ENCODE measurements around the gene WNK4.

WNK4 gene

DNA sequence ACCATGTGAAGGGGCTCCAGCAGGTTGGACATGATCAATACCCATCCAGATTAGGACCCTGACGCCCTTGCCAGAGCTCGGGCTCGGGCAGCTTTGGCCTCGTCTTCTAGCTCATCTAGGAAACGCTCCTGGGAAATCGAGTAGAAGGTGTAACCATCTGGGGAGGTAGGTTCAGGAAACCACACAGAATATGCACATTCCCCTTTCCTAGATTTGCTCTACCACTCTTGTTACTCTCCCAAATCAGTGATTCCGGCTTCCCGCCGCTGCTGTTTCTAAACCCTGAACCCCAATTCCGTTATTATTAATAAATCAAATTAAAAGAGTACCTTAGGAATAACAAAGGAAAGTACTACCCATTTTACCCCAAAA lies 17.6 kb downstream of the WNK4 start:
- no peak for DNase-seq (ENCODE audit: low read depth)
- TF ChIP-seq, protein P1, sequence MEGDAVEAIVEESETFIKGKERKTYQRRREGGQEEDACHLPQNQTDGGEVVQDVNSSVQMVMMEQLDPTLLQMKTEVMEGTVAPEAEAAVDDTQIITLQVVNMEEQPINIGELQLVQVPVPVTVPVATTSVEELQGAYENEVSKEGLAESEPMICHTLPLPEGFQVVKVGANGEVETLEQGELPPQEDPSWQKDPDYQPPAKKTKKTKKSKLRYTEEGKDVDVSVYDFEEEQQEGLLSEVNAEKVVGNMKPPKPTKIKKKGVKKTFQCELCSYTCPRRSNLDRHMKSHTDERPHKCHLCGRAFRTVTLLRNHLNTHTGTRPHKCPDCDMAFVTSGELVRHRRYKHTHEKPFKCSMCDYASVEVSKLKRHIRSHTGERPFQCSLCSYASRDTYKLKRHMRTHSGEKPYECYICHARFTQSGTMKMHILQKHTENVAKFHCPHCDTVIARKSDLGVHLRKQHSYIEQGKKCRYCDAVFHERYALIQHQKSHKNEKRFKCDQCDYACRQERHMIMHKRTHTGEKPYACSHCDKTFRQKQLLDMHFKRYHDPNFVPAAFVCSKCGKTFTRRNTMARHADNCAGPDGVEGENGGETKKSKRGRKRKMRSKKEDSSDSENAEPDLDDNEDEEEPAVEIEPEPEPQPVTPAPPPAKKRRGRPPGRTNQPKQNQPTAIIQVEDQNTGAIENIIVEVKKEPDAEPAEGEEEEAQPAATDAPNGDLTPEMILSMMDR (conservative IDR thresholded peaks at IDR 0.05; ENCODE audit: low read length), result no peak
- H3K4me3 ChIP-seq (ENCODE audit: low read length), result peak overlapping the region; percentile 94

DNA sequence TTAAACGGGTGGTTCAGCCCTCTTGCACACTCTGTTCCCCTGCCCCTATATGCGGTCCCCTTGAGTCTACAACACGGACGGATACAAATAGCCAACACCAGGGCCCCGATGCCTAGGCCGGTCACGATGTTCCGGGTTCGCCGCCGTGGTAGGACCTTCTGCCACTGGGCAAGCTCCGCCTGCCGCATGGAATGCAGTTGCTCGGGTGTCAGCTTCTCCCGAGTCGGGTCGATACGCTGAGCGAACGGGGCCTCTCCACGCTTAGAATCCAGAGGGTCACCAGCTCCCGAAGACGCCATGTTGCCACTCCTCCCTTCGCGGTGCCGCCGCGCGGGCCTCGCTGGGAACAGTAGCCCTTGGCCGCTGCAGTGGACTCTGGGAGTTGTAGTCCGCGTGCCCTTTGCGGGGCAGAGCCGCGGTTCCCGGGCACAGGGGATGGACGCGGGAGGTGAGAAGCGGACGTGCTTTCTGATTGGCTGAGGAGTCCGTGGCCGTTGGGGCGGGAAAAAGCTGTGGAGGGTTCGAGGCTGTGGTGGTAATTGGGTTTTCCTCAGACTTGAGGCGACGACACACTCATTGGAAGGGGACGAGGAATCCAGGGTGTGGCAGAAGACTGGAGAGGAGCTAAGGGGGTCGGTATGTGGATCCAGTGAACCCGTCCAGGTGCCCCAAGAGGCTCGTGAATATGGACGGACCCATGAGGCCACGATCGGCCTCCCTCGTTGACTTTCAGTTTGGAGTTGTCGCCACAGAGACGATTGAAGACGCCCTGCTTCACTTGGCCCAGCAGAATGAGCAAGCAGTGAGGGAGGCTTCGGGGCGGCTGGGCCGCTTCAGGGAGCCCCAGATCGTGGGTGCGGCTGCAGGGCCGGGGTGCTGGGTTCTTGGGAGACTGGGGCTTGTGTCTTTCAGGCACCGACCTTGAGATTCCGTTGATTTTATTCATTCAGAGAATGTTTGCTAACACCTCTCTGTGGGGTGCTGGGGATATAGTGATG lies 18.3 kb downstream of the WNK4 start, which contains the start of the genes CNTD1 and COA3:
CNTD1 (plus strand) TSS at position 479 of the 998 bp plus-strand sequence; CDS start at position 686, 207 bp downstream.
COA3 (minus strand) TSS at position 322 of the 998 bp plus-strand sequence; CDS start at position 299, 23 bp downstream.
- DNase-seq (ENCODE audit: low read depth), result peak; percentile 79

DNA sequence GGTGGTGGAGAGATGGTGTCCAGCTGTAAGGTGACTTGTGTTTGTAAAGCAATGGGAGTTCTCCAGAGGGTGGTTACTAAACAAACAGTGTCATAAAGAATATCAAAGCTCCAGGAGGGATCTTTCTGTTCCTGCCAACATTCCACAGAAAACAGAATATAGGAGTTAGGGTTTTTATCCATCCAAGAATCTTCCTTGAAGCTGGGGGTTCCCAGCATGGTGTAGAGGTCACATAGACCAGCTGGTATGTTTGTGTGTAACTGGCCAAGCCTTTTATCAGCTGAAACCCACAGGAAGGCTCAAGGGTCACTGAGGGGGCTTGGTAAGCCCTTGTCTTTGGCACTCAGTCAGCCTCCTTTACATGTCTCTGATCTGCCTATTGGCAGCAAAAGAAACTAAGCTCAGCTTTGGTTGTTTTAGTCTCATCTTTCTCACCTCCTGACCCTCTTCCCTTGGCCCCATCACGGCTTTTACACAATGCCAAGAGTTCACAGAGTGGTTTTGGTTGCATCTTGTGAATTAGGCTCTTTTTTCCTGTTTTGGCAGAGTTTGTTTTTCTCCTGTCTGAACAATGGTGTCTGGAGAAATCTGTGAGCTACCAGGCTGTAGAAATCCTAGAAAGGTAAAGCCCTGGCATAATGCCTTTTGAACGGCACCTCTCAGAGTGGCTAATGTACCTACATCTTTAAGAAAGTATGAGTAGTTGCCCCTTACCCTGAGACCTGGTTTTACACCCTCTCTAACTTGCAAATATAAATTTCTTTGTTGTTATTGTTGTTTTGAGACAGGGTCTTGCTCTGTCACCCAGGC lies 22.9 kb downstream of the WNK4 start:
- H3K4me3 ChIP-seq (ENCODE audit: low read length), result no peak overlapping the region
- TF ChIP-seq, protein P1 (conservative IDR thresholded peaks at IDR 0.05; ENCODE audit: low read length), result no peak
- DNase-seq (ENCODE audit: low read depth), result no peak

More for the DNA sequence above, 18.3 kb downstream of the WNK4 start, which contains the start of the genes CNTD1 and COA3:
- TF ChIP-seq, protein P1 (conservative IDR thresholded peaks at IDR 0.05; ENCODE audit: low read length), result 0 out of 2 replicates have a peak, but pooled peaks have one; percentile 14
- H3K4me3 ChIP-seq (ENCODE audit: low read length), result peak within 1 kb of the TSS; percentile 94

DNA sequence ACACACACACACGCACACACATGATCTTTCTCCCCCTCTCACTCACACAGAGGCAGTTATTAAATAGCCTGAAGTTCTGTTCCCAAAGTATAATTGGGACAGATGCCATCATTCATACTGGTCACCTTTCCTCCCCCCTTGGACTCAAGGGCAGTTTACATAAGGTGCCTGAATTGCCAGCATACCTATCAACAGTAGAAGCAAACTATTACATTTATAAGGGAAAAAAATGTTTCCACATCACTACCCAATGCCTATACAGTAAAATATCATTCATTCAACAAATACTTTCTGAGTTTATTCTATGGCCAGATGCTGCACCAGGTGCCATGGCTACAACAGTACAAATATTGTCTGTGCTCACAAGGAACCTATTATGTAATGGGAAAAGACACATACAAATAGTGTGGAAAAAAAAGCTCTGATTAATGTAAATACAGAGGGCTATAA lies 24.5 kb downstream of the WNK4 start:
- DNase-seq (ENCODE audit: low read depth), result no peak
- TF ChIP-seq, protein P1 (conservative IDR thresholded peaks at IDR 0.05; ENCODE audit: low read length), result no peak
- H3K4me3 ChIP-seq (ENCODE audit: low read length), result no peak overlapping the region

DNA sequence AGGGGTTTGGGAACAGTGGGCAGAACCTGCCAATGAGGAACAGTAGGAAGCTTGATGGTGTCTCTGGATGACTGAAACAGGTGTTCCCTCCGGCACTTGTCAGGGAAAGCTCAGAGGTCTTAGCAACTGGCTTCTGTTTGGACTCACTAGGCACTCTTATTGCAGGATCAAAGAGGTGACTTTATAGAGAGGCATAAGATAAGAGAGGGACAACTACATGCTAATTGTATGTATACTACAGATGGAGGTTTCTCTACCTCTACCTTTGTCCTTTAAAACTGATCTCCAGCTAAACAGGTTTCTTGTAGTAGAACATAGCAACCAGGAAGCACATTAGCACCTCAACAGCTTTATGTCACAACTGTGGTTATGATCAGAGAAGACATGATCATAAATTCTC lies 25.8 kb downstream of the WNK4 start:
- H3K4me3 ChIP-seq (ENCODE audit: low read length), result no peak overlapping the region
- TF ChIP-seq, protein P1 (conservative IDR thresholded peaks at IDR 0.05; ENCODE audit: low read length), result no peak
- no peak for DNase-seq (ENCODE audit: low read depth)

DNA sequence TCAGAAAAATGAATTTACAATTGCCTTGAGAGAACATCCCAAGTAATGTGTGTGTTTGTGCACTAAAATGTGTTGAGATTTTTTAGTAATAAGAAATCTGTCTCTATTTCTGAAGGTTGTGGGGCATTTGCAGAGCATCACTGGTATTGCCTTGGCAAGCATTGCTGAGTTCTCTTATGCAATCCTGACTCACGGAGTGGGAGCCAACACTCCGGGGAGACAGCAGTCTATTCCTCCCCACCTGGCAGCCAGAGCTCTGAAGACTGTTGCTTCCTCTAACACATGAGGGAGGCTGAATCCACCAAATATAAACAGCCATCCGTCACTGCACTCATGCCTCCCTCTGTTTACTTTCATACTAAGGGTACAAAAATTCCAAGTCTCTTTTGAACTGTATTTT lies 28.8 kb downstream of the WNK4 start:
- no peak overlapping the region for H3K4me3 ChIP-seq (ENCODE audit: low read length)
- peak; percentile 92 for DNase-seq (ENCODE audit: low read depth)
- TF ChIP-seq, protein P1 (conservative IDR thresholded peaks at IDR 0.05; ENCODE audit: low read length), result no peak
